NOMO-1 (cell line): ENCODE measurements around the gene HABP2.

Source experiments
- DNase-seq, 2 experiments: peaks; one replicate each; lab custom pipeline; 2025; ENCODE audit not compliant: unreplicated experiment in 2 of 2; lab: John Stamatoyannopoulos, UW

The HABP2 gene

GRCh38 chr10:113555751-113556150 lies 2.9 kb downstream of the HABP2 start:
- DNase-seq: no peak

DNA sequence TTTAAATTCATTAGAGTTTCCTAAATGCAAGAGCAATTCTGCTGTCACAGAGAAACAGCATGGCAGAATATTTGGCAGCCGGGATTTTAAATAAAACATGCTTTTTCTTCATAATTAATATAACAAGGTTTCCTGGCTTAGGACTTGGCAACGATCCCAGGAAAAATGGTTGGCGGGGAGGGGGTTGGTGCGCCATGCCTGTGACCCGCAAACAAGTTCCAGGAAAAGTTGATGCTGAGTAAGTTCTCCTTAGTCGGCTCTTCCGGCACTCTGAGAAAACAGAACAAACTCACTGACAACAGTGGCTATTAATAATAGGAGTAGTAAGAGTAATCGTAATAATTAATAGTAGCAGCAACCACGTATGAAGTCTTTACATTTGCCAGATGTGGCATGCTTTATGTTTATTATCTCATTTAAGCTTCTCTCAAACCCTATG lies 4.6 kb downstream of the HABP2 start:
- DNase-seq: no peak

- DNase-seq: no peak
Observed at GRCh38 chr10:113557903-113558321, 5.1 kb downstream of the HABP2 start.

GRCh38 chr10:113560071-113560470 lies 7.2 kb downstream of the HABP2 start:
- no peak for DNase-seq

- DNase-seq: no peak
Observed at GRCh38 chr10:113561214-113561613, 8.4 kb downstream of the HABP2 start.

GRCh38 chr10:113562069-113562468 lies 9.2 kb downstream of the HABP2 start:
- no peak for DNase-seq

DNA sequence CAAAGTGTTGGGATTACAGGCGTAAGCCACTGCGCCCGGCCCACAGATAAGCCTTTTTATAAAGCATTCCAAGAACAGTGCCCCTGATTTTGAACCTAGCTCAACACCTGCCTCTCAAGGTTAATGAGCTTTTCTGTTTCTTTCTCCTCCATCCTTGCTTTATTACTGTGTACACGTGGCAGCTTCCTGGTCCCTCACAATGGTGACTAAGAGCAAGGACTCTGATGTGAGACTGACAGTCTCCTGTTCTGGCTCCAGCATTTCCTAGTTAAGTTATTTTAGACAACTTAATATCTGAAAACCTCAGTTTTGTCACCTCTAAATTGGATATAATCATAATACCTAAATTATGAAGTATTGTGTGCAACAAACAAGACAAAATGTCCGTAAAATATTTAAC lies 9.9 kb downstream of the HABP2 start:
- DNase-seq: no peak

- DNase-seq: peak; percentile 32 to 72
Observed at GRCh38 chr10:113563306-113564088, 10.6 kb downstream of the HABP2 start.

GRCh38 chr10:113565364-113565763 lies 12.5 kb downstream of the HABP2 start:
- no peak for DNase-seq

- no peak for DNase-seq
Observed at GRCh38 chr10:113566888-113567287, 14.0 kb downstream of the HABP2 start.

DNA sequence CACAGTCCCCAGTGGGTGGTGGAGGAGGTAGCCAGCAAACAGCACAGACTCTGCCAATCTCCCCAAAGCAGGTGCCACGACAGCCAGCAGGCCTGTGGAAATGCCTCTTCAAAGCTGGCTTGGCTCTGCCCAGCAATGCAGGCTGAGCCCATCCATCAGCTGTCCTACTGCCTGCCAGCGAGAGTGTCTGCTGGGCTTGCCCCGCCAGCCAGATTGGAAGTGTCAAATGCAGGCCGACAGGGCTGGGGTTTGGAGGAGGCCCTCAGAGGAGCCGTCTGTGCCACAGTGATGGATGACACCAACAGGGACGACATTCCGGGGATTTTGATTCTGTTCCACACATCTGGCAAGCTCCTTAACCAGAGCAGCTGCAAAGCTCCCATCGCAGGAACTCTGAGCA lies 16.7 kb downstream of the HABP2 start:
- DNase-seq: no peak

DNA sequence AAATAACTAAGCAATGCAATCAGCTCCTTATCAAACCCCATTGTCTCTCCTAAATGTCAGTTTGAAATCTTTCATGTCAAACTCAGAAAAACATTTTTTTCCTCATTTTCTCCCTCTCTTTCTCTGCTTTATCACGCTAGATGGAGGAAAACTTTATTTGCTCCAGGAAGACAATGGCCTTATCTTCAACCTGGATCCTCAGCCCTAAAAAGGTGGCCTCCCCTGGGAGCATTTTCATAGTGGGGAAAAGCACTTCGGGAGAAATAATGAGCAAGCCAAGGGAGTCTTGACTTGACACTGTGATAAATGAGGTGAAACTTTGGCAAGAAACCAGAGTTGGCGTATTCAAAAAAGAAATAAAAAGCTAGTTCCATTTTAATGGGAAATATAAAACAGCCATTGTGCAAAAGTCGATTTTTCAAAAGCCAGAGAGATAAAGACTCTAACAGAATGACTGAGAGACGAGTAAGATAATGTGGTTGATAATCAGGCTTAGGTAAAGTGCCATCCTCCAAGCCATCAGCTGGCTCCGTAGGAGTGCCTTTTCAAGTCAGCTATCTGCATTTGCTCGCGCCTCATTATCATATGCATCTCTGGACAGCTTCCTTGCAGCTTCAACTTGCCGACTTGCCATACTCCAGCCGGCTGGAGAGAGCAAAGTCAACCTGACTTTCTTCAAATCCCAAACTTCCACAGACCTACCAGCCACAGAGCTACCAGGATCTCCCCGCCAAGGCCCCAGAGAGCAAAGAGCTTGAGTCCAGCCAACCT lies 19.9 kb downstream of the HABP2 start:
- no peak for DNase-seq

GRCh38 chr10:113573368-113573767 lies 20.5 kb downstream of the HABP2 start:
- no peak for DNase-seq

DNA sequence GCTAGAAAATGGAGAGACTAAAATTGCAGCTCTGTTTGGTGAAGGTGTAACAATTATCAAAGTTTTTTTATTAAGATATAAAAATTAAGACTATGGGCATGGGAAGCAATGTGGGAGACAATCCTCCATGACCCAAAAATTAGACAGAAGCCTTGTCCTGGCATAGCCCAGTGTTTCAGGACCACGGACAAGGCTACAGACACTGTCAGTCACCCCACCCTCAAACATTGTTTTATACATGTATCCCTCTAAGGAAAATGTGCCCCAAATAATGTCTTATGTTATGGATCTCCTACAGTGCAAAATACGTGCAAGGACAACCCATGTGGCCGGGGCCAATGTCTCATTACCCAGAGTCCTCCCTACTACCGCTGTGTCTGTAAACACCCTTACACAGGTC lies 24.0 kb downstream of the HABP2 start:
- DNase-seq: no peak

DNA sequence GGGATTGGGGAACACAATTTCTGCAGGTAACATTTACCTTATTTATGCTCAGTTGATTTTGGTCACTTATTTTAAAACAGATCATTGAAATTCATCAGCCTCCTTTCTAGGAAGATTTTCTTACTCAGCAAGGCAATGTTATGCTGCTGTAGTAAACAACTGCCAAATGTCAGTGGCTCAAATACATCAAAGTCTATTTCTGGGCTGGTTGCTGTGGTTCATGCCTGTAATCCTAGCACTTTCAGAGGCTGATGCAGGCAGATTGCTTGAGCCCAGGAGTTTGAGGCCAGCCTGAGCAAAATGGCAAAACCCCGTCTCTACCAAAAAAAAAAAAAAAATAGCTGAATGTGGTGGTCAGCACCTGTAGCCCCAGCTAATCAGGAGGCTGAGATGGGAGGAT lies 25.9 kb downstream of the HABP2 start:
- no peak for DNase-seq

GRCh38 chr10:113581092-113581491 lies 28.2 kb downstream of the HABP2 start:
- no peak for DNase-seq

- DNase-seq: no peak
Observed at GRCh38 chr10:113583571-113583970, 30.7 kb downstream of the HABP2 start.

GRCh38 chr10:113585949-113586348 lies 33.1 kb downstream of the HABP2 start:
- no peak for DNase-seq

DNA sequence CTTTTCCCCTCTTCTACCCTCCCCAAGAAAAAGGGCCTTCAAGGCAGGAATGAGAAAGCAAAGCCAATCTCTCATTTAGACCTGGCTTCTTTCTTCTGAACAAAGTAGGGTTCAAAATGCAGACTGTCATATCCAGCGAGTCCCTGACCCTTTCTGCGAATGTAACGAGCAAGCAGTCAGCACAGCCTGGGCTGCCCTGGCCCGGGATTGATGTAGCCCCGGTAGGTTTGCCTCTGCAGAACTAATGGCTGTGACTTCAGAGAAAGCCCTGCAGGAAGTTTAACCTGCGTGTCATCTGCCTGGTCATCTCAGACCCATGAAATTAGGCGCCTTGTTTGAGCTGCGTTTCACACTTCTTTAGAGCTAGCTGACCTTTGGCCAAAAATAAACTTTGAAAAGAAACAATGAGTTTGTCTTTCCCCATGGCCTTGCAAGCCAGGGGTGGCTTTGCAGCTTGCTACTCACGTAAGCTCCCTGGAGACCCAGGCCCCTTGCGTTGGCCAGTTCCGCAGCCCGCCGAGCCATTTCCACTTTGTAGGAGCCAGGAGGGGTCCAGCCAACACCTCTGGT lies 36.4 kb downstream of the HABP2 start:
- no peak for DNase-seq

- DNase-seq: no peak
Observed at GRCh38 chr10:113590581-113590980, 37.7 kb downstream of the HABP2 start.

DNA sequence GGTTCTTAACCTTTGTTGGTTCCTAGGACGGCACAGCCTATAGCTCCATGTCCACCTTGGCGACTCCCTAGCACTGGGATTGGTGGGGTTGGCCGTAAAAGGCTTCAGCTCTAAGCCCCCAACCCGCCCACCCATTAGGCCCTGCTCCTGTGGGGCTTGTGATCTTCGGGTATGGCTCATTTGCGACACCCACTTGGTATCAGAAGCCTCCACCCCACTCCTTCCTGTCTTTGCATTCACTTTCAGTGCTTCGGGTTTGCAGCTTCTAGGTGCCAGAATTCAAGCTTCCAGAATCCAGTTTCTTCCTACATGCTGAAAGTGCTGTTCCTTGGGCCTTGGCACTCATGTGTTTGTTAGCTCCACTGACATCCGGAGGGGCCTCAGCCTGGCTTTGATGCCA lies 39.5 kb downstream of the HABP2 start:
- DNase-seq: no peak

GRCh38 chr10:113594652-113595051 lies 41.8 kb downstream of the HABP2 start:
- no peak for DNase-seq
